WERI-Rb-1 (cell line): ENCODE measurements around the gene IMMP2L.

Source experiments
- DNase-seq: peaks from one replicate; pipeline ENCODE4 v3.0.0-alpha.2; 2020
- H3K27ac ChIP-seq: fragments of 250-450 bp; sonication (Bioruptor Pico); 2 replicates; pipeline ENCODE4 v1.5.1; 2020; ENCODE audit warnings: mild to moderate bottlenecking, moderate library complexity
- H3K27me3 ChIP-seq: fragments of 250-450 bp; sonication (Bioruptor Pico); 2 replicates; pipeline ENCODE4 v1.5.1; 2021; ENCODE audit warnings: mild to moderate bottlenecking, low read depth, moderate library complexity; ENCODE audit not compliant: insufficient read depth, severe bottlenecking
- H3K36me3 ChIP-seq: fragments of 250-450 bp; sonication (Bioruptor Pico); 2 replicates; pipeline ENCODE4 v1.5.1; 2020; ENCODE audit warnings: mild to moderate bottlenecking, moderate library complexity
- H3K4me3 ChIP-seq: 2 replicates; pipeline ENCODE4 v1.5.1; 2011; ENCODE audit warnings: low read depth, mild to moderate bottlenecking, control low read depth, low read length
- H3K9me3 ChIP-seq: fragments of 250-450 bp; sonication (Bioruptor Pico); 2 replicates; pipeline ENCODE4 v1.5.1; 2021; ENCODE audit warnings: mild to moderate bottlenecking, moderate library complexity; ENCODE audit not compliant: severe bottlenecking
- TF ChIP-seq, protein P1 (sequence below): IDR thresholded peaks from 2 replicates; pipeline ENCODE4 v1.5.1; 2011; ENCODE audit warnings: low read depth, mild to moderate bottlenecking, control low read depth, inconsistent platforms, low read length

The IMMP2L gene

DNA sequence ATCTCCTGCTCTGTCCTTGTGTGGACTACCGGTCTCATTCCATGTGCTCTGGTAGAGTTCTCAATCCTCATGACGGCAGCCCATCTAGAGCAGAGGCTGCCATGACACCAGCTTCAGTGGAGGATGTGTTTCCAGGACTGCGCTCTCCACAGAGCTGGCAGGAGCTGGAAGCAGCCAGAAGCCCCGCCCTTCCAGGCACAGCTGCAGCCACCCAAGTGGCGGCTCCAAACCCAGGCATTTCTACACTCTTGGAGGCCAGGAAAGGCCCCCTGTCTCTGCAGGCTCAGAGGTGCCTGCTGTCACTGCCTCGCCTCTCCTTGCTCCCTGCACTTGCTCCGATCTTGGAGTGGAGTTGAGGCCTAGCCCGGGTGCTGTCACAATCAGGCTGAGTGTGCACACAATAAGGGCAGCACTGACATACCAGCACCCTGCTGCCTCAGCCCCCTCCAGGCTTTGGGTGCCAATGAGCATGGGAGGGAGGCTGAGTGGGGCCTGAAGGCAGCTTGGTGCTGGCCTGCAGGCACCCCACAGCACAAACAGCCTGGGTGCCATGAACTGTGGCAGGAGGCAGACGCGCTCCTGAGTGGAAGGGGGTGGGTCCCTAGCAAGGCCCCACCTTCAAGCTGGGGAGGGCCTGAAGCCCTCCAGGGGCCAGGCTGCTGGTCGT lies 349.3 kb downstream of the IMMP2L start:
- TF ChIP-seq, protein P1, sequence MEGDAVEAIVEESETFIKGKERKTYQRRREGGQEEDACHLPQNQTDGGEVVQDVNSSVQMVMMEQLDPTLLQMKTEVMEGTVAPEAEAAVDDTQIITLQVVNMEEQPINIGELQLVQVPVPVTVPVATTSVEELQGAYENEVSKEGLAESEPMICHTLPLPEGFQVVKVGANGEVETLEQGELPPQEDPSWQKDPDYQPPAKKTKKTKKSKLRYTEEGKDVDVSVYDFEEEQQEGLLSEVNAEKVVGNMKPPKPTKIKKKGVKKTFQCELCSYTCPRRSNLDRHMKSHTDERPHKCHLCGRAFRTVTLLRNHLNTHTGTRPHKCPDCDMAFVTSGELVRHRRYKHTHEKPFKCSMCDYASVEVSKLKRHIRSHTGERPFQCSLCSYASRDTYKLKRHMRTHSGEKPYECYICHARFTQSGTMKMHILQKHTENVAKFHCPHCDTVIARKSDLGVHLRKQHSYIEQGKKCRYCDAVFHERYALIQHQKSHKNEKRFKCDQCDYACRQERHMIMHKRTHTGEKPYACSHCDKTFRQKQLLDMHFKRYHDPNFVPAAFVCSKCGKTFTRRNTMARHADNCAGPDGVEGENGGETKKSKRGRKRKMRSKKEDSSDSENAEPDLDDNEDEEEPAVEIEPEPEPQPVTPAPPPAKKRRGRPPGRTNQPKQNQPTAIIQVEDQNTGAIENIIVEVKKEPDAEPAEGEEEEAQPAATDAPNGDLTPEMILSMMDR = no peak
- Histone ChIP-seq H3K9me3 (no peaks in the 10 kb centered on the region), H3K27ac (no peak overlapping the region), H3K36me3 (no peaks in the 10 kb centered on the region), H3K4me3 (no peak overlapping the region), H3K27me3 (no peaks in the 10 kb centered on the region)
- DNase-seq = no peak

DNA sequence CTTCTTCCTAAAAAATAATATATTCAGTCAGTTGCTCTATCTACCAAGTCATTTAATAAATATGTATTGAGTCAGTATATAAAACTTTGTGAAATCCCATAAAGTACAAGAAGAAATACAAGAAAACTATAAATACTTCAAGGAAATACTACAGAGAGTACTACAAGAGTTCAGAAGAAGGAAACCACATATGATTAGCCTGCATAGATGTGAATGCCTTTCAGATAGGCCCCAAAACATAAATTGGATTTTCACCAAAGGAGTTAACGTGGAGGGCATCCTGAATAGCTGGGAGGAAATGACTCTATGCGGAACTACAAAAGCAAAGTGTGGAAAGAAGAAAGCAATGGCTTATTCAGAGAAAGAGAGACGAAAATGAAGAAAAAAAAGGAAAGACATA lies 351.3 kb downstream of the IMMP2L start:
- DNase-seq = no peak
- H3K27ac ChIP-seq = no peak overlapping the region
- TF ChIP-seq, protein P1 = no peak
- H3K4me3 ChIP-seq = no peak overlapping the region
- H3K27me3 ChIP-seq = no peaks in the 10 kb centered on the region
- H3K36me3 ChIP-seq = no peaks in the 10 kb centered on the region
- no peaks in the 10 kb centered on the region for H3K9me3 ChIP-seq

DNA sequence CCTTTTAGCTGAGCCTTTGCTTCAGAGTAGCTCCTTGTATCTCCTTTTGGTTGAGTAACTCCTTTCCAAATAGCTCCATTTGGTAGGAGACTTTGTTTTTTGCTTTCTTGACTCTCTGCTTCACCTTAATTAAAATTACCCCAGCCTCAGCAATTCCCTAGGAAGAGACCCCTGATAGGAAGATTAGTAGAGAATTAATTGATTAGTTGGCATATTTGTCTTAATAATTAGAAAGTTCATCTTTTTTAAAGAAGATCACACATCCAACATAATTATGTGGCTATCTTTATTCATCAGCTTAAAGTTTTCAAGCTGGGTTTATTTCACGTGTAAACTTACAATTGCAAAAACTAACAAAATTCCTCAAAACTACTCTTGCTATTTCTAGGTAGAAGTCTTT lies 352.2 kb downstream of the IMMP2L start:
- no peak overlapping the region for H3K27ac ChIP-seq
- H3K4me3 ChIP-seq = no peak overlapping the region
- H3K27me3 ChIP-seq = no peaks in the 10 kb centered on the region
- DNase-seq = no peak
- H3K9me3 ChIP-seq = no peaks in the 10 kb centered on the region
- no peaks in the 10 kb centered on the region for H3K36me3 ChIP-seq
- TF ChIP-seq, protein P1 = no peak

DNA sequence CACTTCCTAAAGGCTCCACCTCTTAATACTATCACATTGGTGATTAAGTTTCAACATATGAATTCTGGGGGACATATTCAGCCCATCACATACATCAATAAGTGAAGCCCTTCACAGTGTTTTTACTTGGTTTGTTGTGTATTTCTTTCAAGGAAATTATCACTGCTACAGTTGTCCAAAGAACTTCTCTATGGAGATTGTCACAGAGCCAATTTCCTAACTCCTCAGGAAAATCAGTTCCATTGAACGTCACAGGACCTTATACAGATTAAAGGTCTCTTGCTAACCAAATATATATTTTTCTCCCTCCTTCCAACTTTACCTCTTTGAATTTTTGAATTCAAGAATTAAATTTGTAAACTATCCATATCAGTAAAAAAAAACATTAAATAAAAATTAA lies 357.0 kb downstream of the IMMP2L start:
- Histone ChIP-seq H3K36me3 (no peaks in the 10 kb centered on the region), H3K9me3 (no peaks in the 10 kb centered on the region), H3K27ac (no peak overlapping the region), H3K27me3 (no peaks in the 10 kb centered on the region), H3K4me3 (no peak overlapping the region)
- TF ChIP-seq, protein P1 = no peak
- no peak for DNase-seq

DNA sequence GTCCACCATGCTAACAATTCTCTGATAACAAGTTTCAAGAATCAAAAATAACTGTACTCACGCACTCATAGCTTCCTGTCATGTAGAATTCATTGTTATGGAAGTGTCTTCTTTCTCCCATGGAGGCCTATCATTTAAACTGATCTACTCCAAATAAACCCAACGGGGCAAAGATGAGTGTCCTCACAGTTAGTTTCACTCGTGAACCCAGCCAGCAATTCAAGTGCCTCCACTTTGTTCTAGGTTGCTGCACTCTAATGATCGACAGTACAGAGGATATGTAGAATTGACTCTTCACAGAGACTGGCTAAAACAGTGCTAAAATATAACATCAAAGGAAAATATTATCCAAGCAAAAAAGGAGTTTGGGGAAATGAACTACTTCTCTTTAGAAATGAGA lies 360.0 kb downstream of the IMMP2L start:
- H3K27ac ChIP-seq = no peak overlapping the region
- no peaks in the 10 kb centered on the region for H3K27me3 ChIP-seq
- TF ChIP-seq, protein P1 = no peak
- H3K4me3 ChIP-seq = no peak overlapping the region
- no peaks in the 10 kb centered on the region for H3K9me3 ChIP-seq
- no peaks in the 10 kb centered on the region for H3K36me3 ChIP-seq
- no peak for DNase-seq

DNA sequence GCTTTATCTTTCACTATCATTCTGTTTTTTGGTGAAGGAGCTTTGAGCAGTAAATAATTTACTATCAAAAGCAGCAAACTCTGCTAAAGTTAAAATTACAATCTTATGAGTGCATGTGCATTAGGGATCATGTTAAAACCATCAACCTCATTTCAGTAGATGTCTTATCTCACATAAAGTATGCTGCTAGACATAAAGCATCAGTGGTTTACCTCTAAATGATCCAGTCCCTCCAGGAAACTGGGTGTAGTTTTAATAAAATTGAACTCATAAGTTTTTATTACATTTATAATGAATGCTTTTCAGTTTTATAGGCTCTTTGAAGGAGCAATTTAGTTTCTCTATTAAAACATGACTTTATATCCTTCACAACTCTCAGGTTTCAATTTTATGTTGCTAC lies 362.6 kb downstream of the IMMP2L start:
- TF ChIP-seq, protein P1 = no peak
- Histone ChIP-seq H3K27ac (no peak overlapping the region), H3K27me3 (no peaks in the 10 kb centered on the region), H3K4me3 (no peak overlapping the region), H3K36me3 (no peaks in the 10 kb centered on the region), H3K9me3 (no peaks in the 10 kb centered on the region)
- no peak for DNase-seq
